Muscle layer of duodenum (tissue), 2 donors: ENCODE data around the gene ACACB.
"Not testable (repeated sequence)": the region's sequence is repeated elsewhere in the genome, so short reads cannot be mapped to it uniquely, and the experiment has no call there.

Experiments used
- H3K27ac ChIP-seq: one replicate; pipeline ENCODE4 v1.7.0; 2013; ENCODE audit warnings: mild to moderate bottlenecking, low read length
- H3K27me3 ChIP-seq: one replicate; pipeline ENCODE4 v1.7.0; 2013; ENCODE audit warnings: low read depth, mild to moderate bottlenecking, control low read depth, low read length
- H3K36me3 ChIP-seq, 2 donors: one replicate each; pipeline ENCODE4 v1.7.0; 2013; ENCODE audit warnings: low read length in 2 of 2, control low read depth in 1 of 2, mild to moderate bottlenecking in 1 of 2; ENCODE audit not compliant: insufficient read depth in 2 of 2, control insufficient read depth in 1 of 2
- H3K4me1 ChIP-seq, 2 donors: one replicate each; pipeline ENCODE4 v1.7.0; 2013; ENCODE audit warnings: low read length in 2 of 2, mild to moderate bottlenecking in 2 of 2, control low read depth in 1 of 2, moderate library complexity in 1 of 2; ENCODE audit not compliant: insufficient read depth in 2 of 2, control insufficient read depth in 1 of 2
- H3K4me3 ChIP-seq, 2 donors: one replicate each; pipeline ENCODE4 v1.7.0; 2013; ENCODE audit warnings: low read length in 2 of 2, low read depth in 1 of 2, mild to moderate bottlenecking in 1 of 2
- H3K9me3 ChIP-seq, 2 donors: one replicate each; pipeline ENCODE4 v1.7.0; 2013; ENCODE audit warnings: low read length in 2 of 2, control low read depth in 1 of 2, mild to moderate bottlenecking in 1 of 2; ENCODE audit not compliant: control insufficient read depth in 1 of 2
- donor health status: healthy.

Gene ACACB

GRCh38 chr12:109147126-109147525 lies 30.7 kb downstream of the ACACB start:
- H3K4me1 ChIP-seq, H3K9me3 ChIP-seq, H3K27ac ChIP-seq, H3K36me3 ChIP-seq, H3K4me3 ChIP-seq, H3K27me3 ChIP-seq: not testable (repeated sequence)

DNA sequence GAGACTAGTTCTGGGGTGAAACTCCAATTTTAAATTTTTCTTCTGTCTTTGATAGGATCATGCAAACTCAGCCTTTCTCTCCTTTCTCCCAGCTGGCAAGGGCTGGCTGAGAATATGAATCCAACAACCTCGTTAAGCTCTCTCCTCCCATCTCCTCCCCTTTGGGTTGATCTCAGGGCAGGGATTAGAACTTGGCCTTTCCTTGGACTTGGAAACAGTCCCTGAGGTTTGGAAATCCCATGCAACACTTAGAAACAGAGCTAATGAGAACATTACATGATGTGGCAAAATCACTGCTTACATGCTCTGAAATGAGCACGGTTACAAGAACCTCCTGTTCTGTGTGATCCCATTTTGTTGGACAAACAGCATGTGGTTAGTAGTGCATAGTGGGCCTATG lies 31.6 kb downstream of the ACACB start:
- peak overlapping the region; percentile 68 for H3K27ac ChIP-seq

GRCh38 chr12:109150124-109150640 lies 33.8 kb downstream of the ACACB start:
- H3K4me1 ChIP-seq: peaks cover 4 to 21% of the 10 kb centered on the region in 2 donors
- H3K27ac ChIP-seq: no peak overlapping the region

More for the DNA sequence above, 31.6 kb downstream of the ACACB start:
- Histone ChIP-seq H3K27me3 (no peaks in the 10 kb centered on the region), H3K4me3 (no peak overlapping the region), H3K4me1 (peaks cover 6 to 10% of the 10 kb centered on the region in 2 donors), H3K9me3 (no peaks in the 10 kb centered on the region), H3K36me3 (no peaks in the 10 kb centered on the region)

DNA sequence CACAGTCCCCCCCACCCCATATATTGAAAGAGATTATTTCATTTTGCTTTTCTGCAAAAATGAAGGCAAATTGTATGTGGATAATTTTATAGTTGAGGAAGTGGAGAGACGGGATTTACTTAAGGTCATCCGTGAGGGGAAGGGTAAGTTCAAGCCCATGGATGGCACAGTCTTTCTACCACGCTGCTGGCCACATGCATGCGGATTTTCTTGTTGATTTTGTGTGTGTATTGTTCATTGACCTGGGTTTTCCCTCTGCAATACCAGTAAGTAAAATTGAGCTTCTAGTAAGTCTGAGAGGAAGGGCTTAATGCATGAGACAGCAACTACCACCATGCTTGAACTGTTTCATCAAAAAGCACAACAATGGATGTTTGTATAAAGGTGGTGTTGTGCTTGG lies 35.1 kb downstream of the ACACB start:
- H3K9me3 ChIP-seq: no peaks in the 10 kb centered on the region
- peaks cover 4 to 24% of the 10 kb centered on the region in 2 donors for H3K4me1 ChIP-seq
- H3K27me3 ChIP-seq: no peaks in the 10 kb centered on the region
- H3K4me3 ChIP-seq: no peak overlapping the region
- H3K27ac ChIP-seq: no peak overlapping the region
- no peaks in the 10 kb centered on the region for H3K36me3 ChIP-seq

More at GRCh38 chr12:109150124-109150640, 33.8 kb downstream of the ACACB start:
- Histone ChIP-seq H3K9me3 (no peaks in the 10 kb centered on the region), H3K4me3 (no peak overlapping the region), H3K27me3 (no peaks in the 10 kb centered on the region), H3K36me3 (no peaks in the 10 kb centered on the region)

DNA sequence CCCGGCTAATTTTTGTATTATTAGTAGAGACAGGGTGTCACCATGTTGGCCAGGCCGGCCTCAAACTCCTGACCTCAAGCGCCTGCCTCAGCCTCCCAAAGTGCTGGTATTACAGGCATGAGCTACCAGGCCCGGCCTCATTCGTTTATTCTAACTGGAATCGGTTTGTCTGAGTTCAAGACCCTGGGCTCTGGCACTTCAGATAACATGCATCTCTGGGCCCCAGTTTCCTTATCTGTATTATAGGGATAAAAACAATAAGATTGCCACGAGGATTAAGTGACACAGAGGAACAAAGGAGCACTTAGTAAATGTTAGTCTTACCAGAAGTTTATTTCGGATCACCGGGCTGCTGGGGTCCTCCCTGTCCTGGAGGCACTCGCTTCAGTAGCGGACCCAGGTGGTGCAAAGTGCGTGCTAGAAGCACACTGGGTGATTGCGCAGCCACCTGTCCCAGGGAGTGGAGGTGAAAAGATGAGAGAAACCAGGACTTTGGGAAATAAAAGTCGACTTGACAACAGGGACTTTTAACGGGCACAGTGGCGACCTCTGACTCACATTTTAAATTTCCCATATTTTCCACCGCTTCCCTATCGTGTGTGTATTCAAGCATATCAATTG lies 37.5 kb downstream of the ACACB start:
- Histone ChIP-seq H3K27me3 (no peaks in the 10 kb centered on the region), H3K4me3 (peak overlapping the region; percentile 76), H3K4me1 (peaks cover 9 to 38% of the 10 kb centered on the region in 2 donors), H3K36me3 (no peaks in the 10 kb centered on the region), H3K27ac (peak overlapping the region; percentile 61), H3K9me3 (no peaks in the 10 kb centered on the region)

DNA sequence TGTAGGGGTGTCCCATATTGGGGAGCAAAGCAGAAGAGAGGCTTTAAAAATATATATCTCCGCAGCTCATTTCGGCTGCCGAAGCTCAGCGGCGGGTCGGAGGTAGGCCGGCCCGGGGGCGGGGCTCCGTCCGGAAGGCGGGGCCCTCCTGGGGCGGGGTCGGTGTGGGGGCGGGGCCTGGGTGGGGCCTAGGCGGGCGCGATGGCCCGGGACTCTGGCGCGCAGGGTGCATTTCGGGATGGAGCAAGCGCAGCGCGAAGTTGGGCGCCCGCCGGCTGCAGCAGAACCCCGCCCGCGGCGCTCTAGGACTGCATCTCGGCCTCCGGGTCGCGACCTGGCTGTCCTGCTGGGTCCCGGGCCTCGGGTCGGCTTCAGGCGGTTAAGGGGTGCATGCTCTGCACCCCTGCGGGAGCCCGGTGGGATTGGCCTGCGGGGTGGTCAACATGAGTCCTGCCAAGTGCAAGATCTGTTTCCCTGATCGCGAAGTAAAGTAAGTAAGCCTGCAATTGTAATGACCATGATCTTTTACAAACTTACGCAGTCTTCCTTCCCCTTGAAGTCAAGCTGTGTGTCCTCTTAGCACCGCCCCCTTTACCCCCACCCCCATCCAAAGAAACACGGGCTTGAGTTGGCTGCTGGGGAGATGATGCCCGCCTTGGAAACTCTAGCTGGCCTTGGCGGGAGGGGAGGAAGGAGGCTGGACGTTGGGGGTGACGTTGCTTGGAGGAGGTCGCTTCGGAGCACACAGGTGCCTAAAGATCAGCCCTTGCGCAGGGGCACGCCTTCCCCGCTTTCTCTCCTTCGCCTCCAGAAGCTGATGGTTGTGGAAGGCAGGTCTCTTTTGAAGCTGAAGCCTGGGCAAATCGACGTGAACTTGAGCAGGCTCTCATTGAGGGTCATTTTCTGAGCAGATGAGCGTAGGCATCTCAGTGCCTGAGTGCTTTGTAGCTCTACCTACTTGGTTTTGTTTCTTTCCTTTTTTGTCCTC lies 38.4 kb downstream of the ACACB start:
- H3K36me3 ChIP-seq: no peaks in the 10 kb centered on the region
- H3K27ac ChIP-seq: peak overlapping the region; percentile 61
- H3K4me1 ChIP-seq: peaks cover 9 to 46% of the 10 kb centered on the region in 2 donors
- H3K4me3 ChIP-seq: peak overlapping the region; percentile 76 to 85
- H3K27me3 ChIP-seq: no peaks in the 10 kb centered on the region
- no peaks in the 10 kb centered on the region for H3K9me3 ChIP-seq

- H3K4me1 ChIP-seq: peaks cover 16 to 57% of the 10 kb centered on the region in 2 donors
- no peak overlapping the region for H3K27ac ChIP-seq
- no peaks in the 10 kb centered on the region for H3K27me3 ChIP-seq
- peak overlapping the region in 1 of 2 donors; percentile 76 for H3K4me3 ChIP-seq
- H3K36me3 ChIP-seq: no peaks in the 10 kb centered on the region
- no peaks in the 10 kb centered on the region for H3K9me3 ChIP-seq
Measured at GRCh38 chr12:109156036-109156435, 39.6 kb downstream of the ACACB start.

DNA sequence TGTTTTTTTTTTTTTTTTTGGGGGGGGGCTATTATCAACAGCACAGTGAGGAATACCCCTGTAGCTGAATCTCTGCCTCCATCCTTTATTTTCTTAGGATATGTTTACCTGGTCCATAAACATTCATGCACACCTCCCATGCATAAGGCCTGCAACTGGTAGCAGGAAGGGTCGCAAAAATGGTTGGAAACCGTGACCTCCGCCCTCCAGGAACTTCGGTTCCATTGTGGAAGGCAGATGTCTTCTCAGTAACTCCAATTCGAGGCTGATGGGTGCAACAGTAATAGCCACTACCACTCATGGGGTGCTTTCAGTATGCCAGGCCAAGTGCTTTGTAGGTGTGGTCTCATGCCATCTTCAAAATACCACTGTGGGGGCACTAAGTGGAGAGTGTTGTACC lies 40.2 kb downstream of the ACACB start:
- no peaks in the 10 kb centered on the region for H3K36me3 ChIP-seq
- no peaks in the 10 kb centered on the region for H3K9me3 ChIP-seq
- peaks cover 16 to 59% of the 10 kb centered on the region in 2 donors for H3K4me1 ChIP-seq
- no peak overlapping the region for H3K27ac ChIP-seq
- peak overlapping the region in 1 of 2 donors; percentile 76 for H3K4me3 ChIP-seq
- no peaks in the 10 kb centered on the region for H3K27me3 ChIP-seq

DNA sequence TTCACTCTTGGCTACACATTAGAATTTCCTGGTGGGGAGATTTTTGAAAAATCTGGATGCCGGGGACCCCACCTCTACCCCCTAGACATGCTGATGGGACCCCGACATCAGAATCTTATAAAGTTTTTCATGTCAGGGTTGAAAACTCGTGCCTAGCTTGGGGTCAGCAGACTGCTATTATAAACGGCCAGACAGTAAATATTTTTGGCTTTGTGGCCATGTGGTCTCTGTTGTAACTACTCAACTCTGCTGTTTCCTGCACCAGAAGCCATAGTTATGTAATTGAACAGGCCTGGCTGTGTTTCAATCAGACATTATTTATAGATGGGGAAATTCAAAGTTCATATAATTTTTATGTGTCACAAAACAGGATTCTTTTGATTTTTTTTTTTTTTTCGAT lies 41.6 kb downstream of the ACACB start:
- Histone ChIP-seq H3K27ac (no peak overlapping the region), H3K27me3 (no peaks in the 10 kb centered on the region), H3K4me3 (no peak overlapping the region), H3K9me3 (no peaks in the 10 kb centered on the region), H3K36me3 (no peaks in the 10 kb centered on the region), H3K4me1 (peaks cover 16 to 65% of the 10 kb centered on the region in 2 donors)

- H3K27me3 ChIP-seq: no peaks in the 10 kb centered on the region
- peaks cover 12 to 51% of the 10 kb centered on the region in 2 donors for H3K4me1 ChIP-seq
- H3K27ac ChIP-seq: peak overlapping the region; percentile 61
- no peaks in the 10 kb centered on the region for H3K36me3 ChIP-seq
- peak overlapping the region in 1 of 2 donors; percentile 9 for H3K4me3 ChIP-seq
- H3K9me3 ChIP-seq: no peaks in the 10 kb centered on the region
Measured at GRCh38 chr12:109160433-109160832, 44.0 kb downstream of the ACACB start.

- H3K4me3 ChIP-seq: no peak overlapping the region
- H3K27me3 ChIP-seq: no peaks in the 10 kb centered on the region
- H3K4me1 ChIP-seq: peaks cover 12 to 47% of the 10 kb centered on the region in 2 donors
- no peaks in the 10 kb centered on the region for H3K36me3 ChIP-seq
- no peaks in the 10 kb centered on the region for H3K9me3 ChIP-seq
- H3K27ac ChIP-seq: peak overlapping the region; percentile 61
Measured at GRCh38 chr12:109160873-109161272, 44.5 kb downstream of the ACACB start.
